A549 (cell line): ENCODE data around the gene NUCB1.

ENCODE experiments used
- BHLHE40 ChIP-seq: IDR thresholded peaks from 2 replicates; pipeline ENCODE4 v1.6.1; 2012; ENCODE audit warnings: low read depth, low read length, inconsistent platforms
- CEBPB ChIP-seq, 2 experiments: fragments of >200 bp in 1 of 2; sonication (Bioruptor Twin) in 1 of 2; formaldehyde crosslinking in 1 of 2; IDR thresholded peaks; 2 replicates each; pipeline ENCODE4 v1.6.1; 2012 to 2016
- ESRRA ChIP-seq: fragments of 150-350 bp; IDR thresholded peaks from 2 replicates; pipeline ENCODE4 v1.6.1; 2014; ENCODE audit warnings: mild to moderate bottlenecking, low read length, borderline replicate concordance
- JUN ChIP-seq, 2 experiments: fragments of >200 bp; sonication (Bioruptor Twin); formaldehyde crosslinking; IDR thresholded peaks; 2 replicates in 1 of 2; 3 replicates in 1 of 2; pipeline ENCODE4 v1.6.1; 2016 to 2017
- JUNB ChIP-seq: fragments of >200 bp; sonication (Bioruptor Twin); formaldehyde crosslinking; IDR thresholded peaks from 2 replicates; pipeline ENCODE4 v1.6.1; 2016
- POLR2A ChIP-seq: IDR thresholded peaks from 2 replicates; pipeline ENCODE4 v1.6.1; 2012; ENCODE audit warnings: mild to moderate bottlenecking, low read length
- RAD21 ChIP-seq, 2 experiments: fragments of >200 bp in 1 of 2; sonication (Bioruptor Twin) in 1 of 2; formaldehyde crosslinking in 1 of 2; IDR thresholded peaks in 1 of 2; conservative IDR thresholded peaks in 1 of 2; 2 replicates in 1 of 2; 3 replicates in 1 of 2; pipeline ENCODE4 v1.6.1; 2012 to 2018; ENCODE audit warnings: inconsistent platforms in 1 of 2
- REST ChIP-seq: fragments of 200-600 bp; sonication (generic); IDR thresholded peaks from 2 replicates; pipeline ENCODE4 v1.6.1; 2016; ENCODE audit warnings: antibody characterized with exemption, mild to moderate bottlenecking, moderate library complexity
- RNF2 ChIP-seq: fragments of 200-600 bp; sonication (generic); IDR thresholded peaks from 2 replicates; pipeline ENCODE4 v1.6.1; 2016; ENCODE audit warnings: low read depth, mild to moderate bottlenecking, antibody characterized with exemption, moderate library complexity, borderline replicate concordance
- TF ChIP-seq, protein P1 (sequence below): fragments of >200 bp; sonication (Bioruptor Twin); formaldehyde crosslinking; IDR thresholded peaks from 3 replicates; pipeline ENCODE4 v1.5.1; 2016

DNA sequence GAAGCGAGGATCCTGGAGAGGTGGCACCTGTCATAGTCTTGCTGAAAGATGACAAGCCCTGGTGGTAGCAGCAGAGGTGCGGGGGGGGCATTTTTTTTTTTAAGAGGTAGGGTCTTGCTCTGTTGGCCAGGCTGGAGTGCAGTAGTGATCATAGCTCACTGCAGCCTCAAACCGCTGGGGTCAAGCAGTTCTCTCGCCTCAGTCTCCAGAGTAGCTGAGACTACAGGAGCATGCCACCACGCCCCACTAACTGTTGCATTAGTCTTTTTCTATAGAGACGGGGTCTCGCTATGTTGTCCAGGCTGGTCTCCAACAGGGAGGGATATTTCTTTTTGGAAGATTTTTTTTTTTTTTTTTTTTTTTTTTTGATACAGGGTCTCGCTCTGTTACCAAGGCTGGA, 57.9 kb downstream of the NUCB1 start:
- TF ChIP-seq CEBPB (IDR thresholded peaks at IDR 0.05), result no peak
- TF ChIP-seq REST, result no peak
- no peak for TF ChIP-seq JUNB
- TF ChIP-seq, protein P1, sequence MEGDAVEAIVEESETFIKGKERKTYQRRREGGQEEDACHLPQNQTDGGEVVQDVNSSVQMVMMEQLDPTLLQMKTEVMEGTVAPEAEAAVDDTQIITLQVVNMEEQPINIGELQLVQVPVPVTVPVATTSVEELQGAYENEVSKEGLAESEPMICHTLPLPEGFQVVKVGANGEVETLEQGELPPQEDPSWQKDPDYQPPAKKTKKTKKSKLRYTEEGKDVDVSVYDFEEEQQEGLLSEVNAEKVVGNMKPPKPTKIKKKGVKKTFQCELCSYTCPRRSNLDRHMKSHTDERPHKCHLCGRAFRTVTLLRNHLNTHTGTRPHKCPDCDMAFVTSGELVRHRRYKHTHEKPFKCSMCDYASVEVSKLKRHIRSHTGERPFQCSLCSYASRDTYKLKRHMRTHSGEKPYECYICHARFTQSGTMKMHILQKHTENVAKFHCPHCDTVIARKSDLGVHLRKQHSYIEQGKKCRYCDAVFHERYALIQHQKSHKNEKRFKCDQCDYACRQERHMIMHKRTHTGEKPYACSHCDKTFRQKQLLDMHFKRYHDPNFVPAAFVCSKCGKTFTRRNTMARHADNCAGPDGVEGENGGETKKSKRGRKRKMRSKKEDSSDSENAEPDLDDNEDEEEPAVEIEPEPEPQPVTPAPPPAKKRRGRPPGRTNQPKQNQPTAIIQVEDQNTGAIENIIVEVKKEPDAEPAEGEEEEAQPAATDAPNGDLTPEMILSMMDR, result no peak
- no peak for TF ChIP-seq BHLHE40
- TF ChIP-seq JUN (IDR thresholded peaks at IDR 0.05), result no peak
- TF ChIP-seq ESRRA, result no peak
- no peak for TF ChIP-seq RAD21 (conservative IDR thresholded peaks at IDR 0.05 in 1 of 2, IDR thresholded peaks at IDR 0.05 in 1 of 2)
- TF ChIP-seq RNF2, result no peak
- TF ChIP-seq POLR2A, result no peak
